Fibroblast of upper back skin (primary cell): ENCODE data around the gene ADAMTSL4.
"Not testable (repeated sequence)": the region's sequence is repeated elsewhere in the genome, so short reads cannot be mapped to it uniquely, and the experiment has no call there.

Experiments used
- DNase-seq: peaks from one replicate; pipeline ENCODE4 v3.0.0-alpha.2; 2013

ADAMTSL4 gene

GRCh38 chr1:150596095-150596892 lies 47.1 kb downstream of the ADAMTSL4 start:
- DNase-seq: no peak

GRCh38 chr1:150596976-150597375 lies 47.8 kb downstream of the ADAMTSL4 start:
- no peak for DNase-seq

- DNase-seq: not testable (repeated sequence)
These were observed 49.1 kb downstream of the ADAMTSL4 start for GRCh38 chr1:150598346-150598745.

GRCh38 chr1:150601540-150601939 lies 52.3 kb downstream of the ADAMTSL4 start:
- no peak for DNase-seq

GRCh38 chr1:150602372-150602771 lies 53.2 kb downstream of the ADAMTSL4 start:
- DNase-seq: not testable (repeated sequence)

GRCh38 chr1:150603711-150604110 lies 54.5 kb downstream of the ADAMTSL4 start:
- no peak for DNase-seq

GRCh38 chr1:150604226-150604588 lies 55.0 kb downstream of the ADAMTSL4 start:
- no peak for DNase-seq

- DNase-seq: not testable (repeated sequence)
These were observed 56.2 kb downstream of the ADAMTSL4 start for GRCh38 chr1:150605451-150605731.

GRCh38 chr1:150606463-150607142 lies 57.4 kb downstream of the ADAMTSL4 start:
- no peak for DNase-seq

GRCh38 chr1:150609732-150610131 lies 60.5 kb downstream of the ADAMTSL4 start:
- DNase-seq: peak; percentile 11
